ENCODE data around the gene PRSS33. TPM values are rescaled to one million over a fixed set of nuclear protein-coding genes. Genes with fewer than 3 reads are reported as not detected.
A peak's percentile ranks its signal among the peaks of the same experiment; 100 is the strongest.

The PRSS33 gene
- total RNA-seq, 1 donor from 2014 or later = 0.39 TPM

DNA sequence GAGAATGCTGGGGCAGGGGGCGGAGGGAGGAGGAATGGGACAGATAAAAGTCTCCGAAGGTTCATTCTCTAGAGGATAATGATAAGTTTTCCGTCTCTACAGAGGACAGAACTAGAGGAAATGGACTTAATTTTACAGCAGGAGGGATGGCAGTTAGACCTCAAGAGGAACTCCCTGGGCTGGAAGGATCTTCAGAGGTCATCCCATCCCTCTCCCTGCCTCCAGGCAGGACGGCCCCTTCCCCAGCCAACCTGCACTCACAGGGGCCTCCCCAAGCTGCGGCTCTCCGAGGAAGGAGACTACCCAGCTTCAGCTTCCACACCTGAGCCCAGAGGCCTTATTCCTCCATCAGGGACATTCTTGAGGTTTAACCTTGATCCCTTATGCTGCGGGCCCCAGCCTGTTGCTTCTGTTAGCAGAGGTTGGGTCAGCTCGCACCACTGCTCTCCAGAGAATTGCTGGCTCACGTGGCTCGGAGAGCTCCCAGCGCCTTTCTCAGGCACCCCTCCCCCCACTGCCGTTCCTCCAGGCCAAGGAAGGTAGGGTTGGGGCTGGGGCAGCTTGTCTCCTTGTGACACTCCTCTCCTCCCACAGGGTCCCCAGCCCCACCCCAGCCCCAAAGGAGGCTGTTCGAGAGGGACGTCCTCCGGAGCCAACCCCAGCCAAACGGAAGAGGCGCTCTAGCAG, 18.8 kb downstream of the PRSS33 start:
- Mint-ChIP-seq H3K4me1 (ENCODE audit: unreplicated experiment) (peaks cover 6% of the 10 kb centered on the region), H3K27me3 (no peaks in the 10 kb centered on the region), H3K27ac (no peak overlapping the region), H3K4me3 (no peak overlapping the region), H3K9me3 (no peaks in the 10 kb centered on the region), H3K36me3 (peaks cover 49% of the 10 kb centered on the region)
- TF ChIP-seq, protein P1, sequence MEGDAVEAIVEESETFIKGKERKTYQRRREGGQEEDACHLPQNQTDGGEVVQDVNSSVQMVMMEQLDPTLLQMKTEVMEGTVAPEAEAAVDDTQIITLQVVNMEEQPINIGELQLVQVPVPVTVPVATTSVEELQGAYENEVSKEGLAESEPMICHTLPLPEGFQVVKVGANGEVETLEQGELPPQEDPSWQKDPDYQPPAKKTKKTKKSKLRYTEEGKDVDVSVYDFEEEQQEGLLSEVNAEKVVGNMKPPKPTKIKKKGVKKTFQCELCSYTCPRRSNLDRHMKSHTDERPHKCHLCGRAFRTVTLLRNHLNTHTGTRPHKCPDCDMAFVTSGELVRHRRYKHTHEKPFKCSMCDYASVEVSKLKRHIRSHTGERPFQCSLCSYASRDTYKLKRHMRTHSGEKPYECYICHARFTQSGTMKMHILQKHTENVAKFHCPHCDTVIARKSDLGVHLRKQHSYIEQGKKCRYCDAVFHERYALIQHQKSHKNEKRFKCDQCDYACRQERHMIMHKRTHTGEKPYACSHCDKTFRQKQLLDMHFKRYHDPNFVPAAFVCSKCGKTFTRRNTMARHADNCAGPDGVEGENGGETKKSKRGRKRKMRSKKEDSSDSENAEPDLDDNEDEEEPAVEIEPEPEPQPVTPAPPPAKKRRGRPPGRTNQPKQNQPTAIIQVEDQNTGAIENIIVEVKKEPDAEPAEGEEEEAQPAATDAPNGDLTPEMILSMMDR (conservative IDR thresholded peaks at IDR 0.05) = no peak
- no peak for DNase-seq (ENCODE audit: extremely low spot score, unreplicated experiment)

DNA sequence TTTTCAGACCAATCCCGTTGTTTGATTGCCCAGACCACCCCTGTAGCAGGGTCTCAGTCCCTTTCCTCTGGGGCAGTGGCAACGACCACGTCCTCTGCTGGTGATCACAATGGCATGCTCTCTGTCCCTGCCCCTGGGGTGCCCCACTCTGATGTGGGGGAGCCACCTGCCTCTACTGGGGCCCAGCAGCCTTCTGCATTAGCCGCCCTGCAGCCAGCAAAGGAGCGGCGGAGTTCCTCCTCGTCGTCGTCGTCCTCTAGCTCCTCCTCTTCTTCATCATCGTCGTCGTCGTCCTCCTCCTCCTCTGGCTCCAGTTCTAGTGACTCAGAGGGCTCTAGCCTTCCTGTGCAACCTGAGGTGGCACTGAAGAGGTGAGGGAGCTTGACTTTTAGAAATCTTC, 19.5 kb downstream of the PRSS33 start:
- no peak for DNase-seq (ENCODE audit: extremely low spot score, unreplicated experiment)
- TF ChIP-seq, protein P1 (conservative IDR thresholded peaks at IDR 0.05) = no peak
- Mint-ChIP-seq H3K36me3 (peaks cover 53% of the 10 kb centered on the region), H3K4me3 (no peak overlapping the region), H3K9me3 (peaks cover 6% of the 10 kb centered on the region), H3K4me1 (ENCODE audit: unreplicated experiment) (peaks cover 6% of the 10 kb centered on the region), H3K27ac (peak overlapping the region; percentile 46), H3K27me3 (no peaks in the 10 kb centered on the region)

DNA sequence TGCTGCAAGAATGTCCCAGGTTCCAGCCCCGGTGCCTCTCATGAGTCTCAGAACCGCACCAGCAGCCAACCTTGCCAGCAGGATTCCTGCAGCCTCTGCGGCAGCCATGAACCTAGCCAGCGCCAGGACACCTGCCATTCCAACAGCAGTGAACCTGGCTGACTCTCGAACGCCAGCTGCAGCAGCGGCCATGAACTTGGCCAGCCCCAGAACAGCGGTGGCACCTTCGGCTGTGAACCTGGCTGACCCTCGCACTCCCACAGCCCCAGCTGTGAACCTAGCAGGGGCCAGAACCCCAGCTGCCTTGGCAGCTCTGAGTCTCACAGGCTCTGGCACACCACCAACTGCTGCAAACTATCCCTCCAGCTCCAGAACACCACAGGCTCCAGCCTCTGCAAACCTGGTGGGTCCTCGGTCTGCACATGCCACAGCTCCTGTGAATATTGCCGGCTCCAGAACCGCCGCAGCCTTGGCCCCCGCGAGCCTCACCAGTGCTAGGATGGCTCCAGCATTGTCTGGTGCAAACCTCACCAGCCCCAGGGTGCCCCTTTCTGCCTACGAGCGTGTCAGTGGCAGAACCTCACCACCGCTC, 20.1 kb downstream of the PRSS33 start:
- no peak overlapping the region for H3K4me3 Mint-ChIP-seq
- H3K27ac Mint-ChIP-seq = peak overlapping the region; percentile 46
- H3K4me1 Mint-ChIP-seq (ENCODE audit: unreplicated experiment) = peaks cover 6% of the 10 kb centered on the region
- peaks cover 56% of the 10 kb centered on the region for H3K36me3 Mint-ChIP-seq
- TF ChIP-seq, protein P1 (conservative IDR thresholded peaks at IDR 0.05) = no peak
- peaks cover 13% of the 10 kb centered on the region for H3K9me3 Mint-ChIP-seq
- H3K27me3 Mint-ChIP-seq = no peaks in the 10 kb centered on the region
- no peak for DNase-seq (ENCODE audit: extremely low spot score, unreplicated experiment)

DNA sequence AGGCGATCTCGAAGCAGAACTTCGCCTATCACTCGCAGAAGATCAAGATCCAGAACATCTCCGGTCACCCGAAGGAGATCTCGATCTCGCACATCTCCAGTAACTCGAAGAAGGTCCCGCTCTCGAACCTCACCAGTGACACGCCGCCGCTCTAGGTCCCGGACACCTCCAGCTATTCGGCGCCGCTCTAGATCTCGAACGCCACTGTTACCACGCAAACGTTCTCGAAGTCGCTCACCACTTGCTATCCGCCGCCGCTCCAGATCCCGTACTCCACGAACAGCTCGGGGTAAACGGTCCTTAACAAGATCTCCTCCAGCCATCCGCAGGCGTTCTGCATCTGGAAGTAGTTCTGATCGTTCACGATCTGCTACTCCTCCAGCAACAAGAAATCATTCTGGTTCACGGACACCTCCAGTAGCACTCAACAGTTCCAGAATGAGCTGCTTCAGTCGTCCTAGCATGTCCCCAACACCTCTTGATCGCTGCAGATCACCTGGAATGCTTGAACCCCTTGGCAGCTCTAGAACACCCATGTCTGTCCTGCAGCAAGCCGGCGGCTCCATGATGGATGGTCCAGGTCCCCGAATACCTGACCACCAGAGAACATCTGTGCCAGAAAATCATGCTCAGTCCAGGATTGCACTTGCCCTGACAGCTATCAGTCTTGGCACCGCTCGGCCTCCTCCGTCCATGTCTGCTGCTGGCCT, 20.8 kb downstream of the PRSS33 start:
- no peak for DNase-seq (ENCODE audit: extremely low spot score, unreplicated experiment)
- TF ChIP-seq, protein P1 (conservative IDR thresholded peaks at IDR 0.05) = no peak
- Mint-ChIP-seq H3K27ac (no peak overlapping the region), H3K9me3 (peaks cover 14% of the 10 kb centered on the region), H3K27me3 (no peaks in the 10 kb centered on the region), H3K4me3 (no peak overlapping the region), H3K36me3 (peaks cover 62% of the 10 kb centered on the region), H3K4me1 (ENCODE audit: unreplicated experiment) (peaks cover 6% of the 10 kb centered on the region)

DNA sequence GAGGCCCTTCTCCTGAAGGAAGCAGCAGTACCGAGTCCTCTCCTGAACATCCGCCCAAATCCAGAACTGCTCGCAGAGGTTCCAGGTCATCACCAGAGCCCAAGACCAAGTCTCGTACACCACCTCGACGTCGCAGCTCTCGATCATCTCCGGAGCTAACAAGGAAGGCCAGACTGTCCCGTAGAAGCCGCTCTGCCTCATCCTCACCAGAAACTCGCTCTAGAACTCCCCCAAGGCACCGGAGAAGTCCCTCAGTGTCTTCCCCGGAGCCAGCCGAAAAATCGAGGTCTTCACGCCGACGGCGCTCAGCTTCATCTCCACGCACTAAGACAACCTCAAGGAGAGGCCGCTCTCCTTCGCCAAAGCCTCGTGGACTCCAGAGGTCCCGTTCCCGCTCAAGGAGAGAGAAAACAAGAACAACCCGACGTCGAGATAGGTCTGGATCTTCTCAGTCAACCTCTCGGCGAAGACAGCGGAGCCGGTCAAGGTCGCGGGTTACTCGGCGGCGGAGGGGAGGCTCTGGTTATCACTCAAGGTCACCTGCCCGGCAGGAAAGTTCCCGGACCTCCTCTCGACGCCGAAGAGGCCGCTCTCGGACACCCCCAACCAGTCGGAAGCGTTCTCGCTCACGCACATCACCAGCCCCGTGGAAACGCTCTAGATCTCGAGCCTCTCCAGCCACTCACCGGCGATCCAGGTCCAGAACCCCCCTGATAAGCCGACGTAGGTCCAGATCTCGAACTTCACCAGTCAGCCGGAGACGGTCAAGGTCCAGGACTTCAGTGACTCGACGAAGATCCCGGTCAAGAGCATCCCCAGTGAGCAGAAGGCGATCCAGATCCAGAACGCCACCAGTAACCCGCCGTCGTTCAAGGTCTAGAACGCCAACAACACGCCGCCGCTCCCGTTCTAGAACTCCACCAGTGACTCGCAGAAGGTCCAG, 21.6 kb downstream of the PRSS33 start:
- Mint-ChIP-seq H3K27ac (no peak overlapping the region), H3K9me3 (peaks cover 14% of the 10 kb centered on the region), H3K4me1 (ENCODE audit: unreplicated experiment) (peaks cover 6% of the 10 kb centered on the region), H3K27me3 (no peaks in the 10 kb centered on the region), H3K4me3 (no peak overlapping the region), H3K36me3 (peaks cover 71% of the 10 kb centered on the region)
- no peak for DNase-seq (ENCODE audit: extremely low spot score, unreplicated experiment)
- TF ChIP-seq, protein P1 (conservative IDR thresholded peaks at IDR 0.05) = no peak

All from type B pancreatic cell (in vitro differentiated cells).